Globus pallidus (tissue), 1 donor: ENCODE measurements around the gene CDK5RAP3.
"Not testable (repeated sequence)": the region's sequence is repeated elsewhere in the genome, so short reads cannot be mapped to it uniquely, and the experiment has no call there.

ENCODE experiments used
- DNase-seq: peaks from one replicate; pipeline ENCODE4 v3.0.0-alpha.2; 2015; ENCODE audit warnings: low spot score

The CDK5RAP3 gene

GRCh38 chr17:47970725-47971499 lies at the start of gene CDK5RAP3:
CDK5RAP3 (plus strand) TSS chr17:47971113; CDS start chr17:47971147, 34 bp downstream.
- DNase-seq = peak; percentile 99

GRCh38 chr17:47924785-47925677 lies 45.9 kb upstream of the CDK5RAP3 start:
- no peak for DNase-seq

- DNase-seq = no peak
Observed at GRCh38 chr17:47925678-47925988, 45.3 kb upstream of the CDK5RAP3 start.

GRCh38 chr17:47927821-47928400 lies 43.0 kb upstream of the CDK5RAP3 start:
- no peak for DNase-seq

GRCh38 chr17:47928415-47928814 lies 42.5 kb upstream of the CDK5RAP3 start:
- DNase-seq = no peak

- no peak for DNase-seq
Observed at GRCh38 chr17:47929218-47930000, 41.5 kb upstream of the CDK5RAP3 start.

GRCh38 chr17:47931848-47932247 lies 39.1 kb upstream of the CDK5RAP3 start:
- no peak for DNase-seq

- no peak for DNase-seq
Observed at GRCh38 chr17:47934856-47935255, 36.1 kb upstream of the CDK5RAP3 start.

- not testable (repeated sequence) for DNase-seq
Observed at GRCh38 chr17:47935468-47935867, 35.4 kb upstream of the CDK5RAP3 start.

GRCh38 chr17:47935961-47936360 lies 35.0 kb upstream of the CDK5RAP3 start:
- DNase-seq = no peak

GRCh38 chr17:47937941-47938340 lies 33.0 kb upstream of the CDK5RAP3 start:
- DNase-seq = no peak

GRCh38 chr17:47941246-47942095 lies 29.4 kb upstream of the CDK5RAP3 start, which contains the start of gene PNPO:
PNPO (plus strand) TSS chr17:47941571; CDS start chr17:47941676, 105 bp downstream.
- DNase-seq = peak; percentile 98

- DNase-seq = no peak
Observed at GRCh38 chr17:47942096-47942510, 28.8 kb upstream of the CDK5RAP3 start.

- no peak for DNase-seq
Observed at GRCh38 chr17:47942568-47942967, 28.3 kb upstream of the CDK5RAP3 start.

- DNase-seq = no peak
Observed at GRCh38 chr17:47945080-47945479, 25.8 kb upstream of the CDK5RAP3 start.

GRCh38 chr17:47945529-47946508 lies 25.1 kb upstream of the CDK5RAP3 start:
- DNase-seq = no peak

GRCh38 chr17:47946516-47946915 lies 24.4 kb upstream of the CDK5RAP3 start:
- no peak for DNase-seq

GRCh38 chr17:47946929-47947397 lies 23.9 kb upstream of the CDK5RAP3 start:
- DNase-seq = peak; percentile 62

- no peak for DNase-seq
Observed at GRCh38 chr17:47948706-47949196, 22.2 kb upstream of the CDK5RAP3 start.
